Measurements from ENCODE around the gene DTHD1. TPM values are rescaled to one million over a fixed set of nuclear protein-coding genes. Genes with fewer than 3 reads are reported as not detected.

DTHD1 gene
- total RNA-seq, 1 donor from 2014 or later: not detected

GRCh38 chr4:36360755-36361154 is 79.3 kb downstream of the DTHD1 start:
- Mint-ChIP-seq H3K4me1 (no peaks in the 10 kb centered on the region), H3K4me3 (no peak overlapping the region), H3K36me3 (no peaks in the 10 kb centered on the region), H3K27me3 (ENCODE audit: insufficient read depth, low read depth) (no peaks in the 10 kb centered on the region), H3K27ac (no peak overlapping the region), H3K9me3 (no peaks in the 10 kb centered on the region)
- no peak for DNase-seq (ENCODE audit: low spot score)
- no peak overlapping the region for H3K4me2 ChIP-seq
- H3K4me3 ChIP-seq: no peak overlapping the region
- no peak overlapping the region for H3K27ac ChIP-seq
- H4K20me1 ChIP-seq (ENCODE audit: low read depth): no peaks in the 10 kb centered on the region
- H2AFZ ChIP-seq (replicated peaks): no peak overlapping the region
- H3K4me1 ChIP-seq: no peaks in the 10 kb centered on the region
- H3K9ac ChIP-seq: no peak overlapping the region
- no peaks in the 10 kb centered on the region for H3F3A ChIP-seq (ENCODE audit: low read depth)
- H3K79me2 ChIP-seq (ENCODE audit: low read depth): no peaks in the 10 kb centered on the region
- H3K9me3 ChIP-seq (ENCODE audit: low read depth): no peaks in the 10 kb centered on the region
- no peaks in the 10 kb centered on the region for H3K27me3 ChIP-seq
- no peak for TF ChIP-seq CTCF (IDR thresholded peaks at IDR 0.05)
- TF ChIP-seq EZH2 (IDR thresholded peaks at IDR 0.05): no peak
- no peak for TF ChIP-seq EZH2phosphoT487 (IDR thresholded peaks at IDR 0.05)
- no peaks in the 10 kb centered on the region for H3K36me3 ChIP-seq

DNA sequence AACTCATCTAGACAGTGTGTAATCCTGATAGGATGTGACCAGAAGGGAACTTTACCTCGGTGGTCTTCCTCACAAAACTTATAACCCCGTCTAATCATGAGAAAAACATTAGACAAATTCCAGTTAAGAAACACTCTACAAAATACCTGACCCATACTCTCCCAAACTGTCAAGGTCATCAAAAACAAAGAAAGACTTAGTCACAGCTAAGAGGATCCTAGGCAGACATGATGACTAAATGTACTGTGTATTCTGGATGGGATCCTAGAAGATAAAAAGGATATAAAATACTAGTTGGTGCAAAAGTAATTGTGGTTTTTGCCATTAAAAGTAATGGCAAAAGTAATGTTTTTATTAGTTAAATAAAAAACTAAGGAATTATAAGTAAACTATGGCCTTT is 81.6 kb downstream of the DTHD1 start:
- no peaks in the 10 kb centered on the region for H3K36me3 ChIP-seq
- H3K9me3 ChIP-seq (ENCODE audit: low read depth): no peaks in the 10 kb centered on the region
- no peak overlapping the region for H3K27ac Mint-ChIP-seq

GRCh38 chr4:36374836-36375511 is 93.6 kb downstream of the DTHD1 start:
- Mint-ChIP-seq H3K4me3 (no peak overlapping the region), H3K36me3 (no peaks in the 10 kb centered on the region), H3K27ac (no peak overlapping the region), H3K27me3 (ENCODE audit: insufficient read depth, low read depth) (peaks cover 2% of the 10 kb centered on the region), H3K9me3 (peaks cover 37% of the 10 kb centered on the region), H3K4me1 (no peaks in the 10 kb centered on the region)
- Histone ChIP-seq H3F3A (ENCODE audit: low read depth) (no peaks in the 10 kb centered on the region), H2AFZ (replicated peaks) (no peak overlapping the region), H3K4me1 (no peaks in the 10 kb centered on the region), H3K4me2 (no peak overlapping the region), H3K4me3 (no peak overlapping the region), H3K36me3 (no peaks in the 10 kb centered on the region), H4K20me1 (ENCODE audit: low read depth) (no peaks in the 10 kb centered on the region), H3K27ac (no peak overlapping the region), H3K9me3 (ENCODE audit: low read depth) (peaks cover 20% of the 10 kb centered on the region), H3K79me2 (ENCODE audit: low read depth) (no peaks in the 10 kb centered on the region), H3K9ac (no peak overlapping the region), H3K27me3 (no peaks in the 10 kb centered on the region)
- DNase-seq (ENCODE audit: low spot score): no peak
- no peak for TF ChIP-seq EZH2phosphoT487 (IDR thresholded peaks at IDR 0.05)
- no peak for TF ChIP-seq EZH2 (IDR thresholded peaks at IDR 0.05)
- TF ChIP-seq CTCF (IDR thresholded peaks at IDR 0.05): no peak

More for the DNA sequence above, 81.6 kb downstream of the DTHD1 start:
- no peaks in the 10 kb centered on the region for H3K36me3 Mint-ChIP-seq
- Histone ChIP-seq H2AFZ (replicated peaks) (no peak overlapping the region), H3K4me2 (no peak overlapping the region), H3K79me2 (ENCODE audit: low read depth) (no peaks in the 10 kb centered on the region), H3K4me3 (no peak overlapping the region), H3K4me1 (no peaks in the 10 kb centered on the region), H3K27ac (no peak overlapping the region), H3F3A (ENCODE audit: low read depth) (no peaks in the 10 kb centered on the region), H3K9ac (no peak overlapping the region), H3K27me3 (no peaks in the 10 kb centered on the region), H4K20me1 (ENCODE audit: low read depth) (no peaks in the 10 kb centered on the region)
- no peaks in the 10 kb centered on the region for H3K4me1 Mint-ChIP-seq
- no peak for TF ChIP-seq EZH2phosphoT487 (IDR thresholded peaks at IDR 0.05)
- TF ChIP-seq EZH2 (IDR thresholded peaks at IDR 0.05): no peak
- TF ChIP-seq CTCF (IDR thresholded peaks at IDR 0.05): no peak
- no peak for DNase-seq (ENCODE audit: low spot score)
- no peaks in the 10 kb centered on the region for H3K27me3 Mint-ChIP-seq (ENCODE audit: insufficient read depth, low read depth)
- H3K9me3 Mint-ChIP-seq: no peaks in the 10 kb centered on the region
- H3K4me3 Mint-ChIP-seq: no peak overlapping the region

All from neural progenitor cell (in vitro differentiated cells).